ENCODE measurements around the gene FAU. TPM values are rescaled to one million over a fixed set of nuclear protein-coding genes. Genes with fewer than 3 reads are reported as not detected.
"Not testable (repeated sequence)": the region's sequence is repeated elsewhere in the genome, so short reads cannot be mapped to it uniquely, and the experiment has no call there.

The FAU gene
- total RNA-seq, 2 experiments from 2014 or later = 1,138 to 1,149 TPM

DNA sequence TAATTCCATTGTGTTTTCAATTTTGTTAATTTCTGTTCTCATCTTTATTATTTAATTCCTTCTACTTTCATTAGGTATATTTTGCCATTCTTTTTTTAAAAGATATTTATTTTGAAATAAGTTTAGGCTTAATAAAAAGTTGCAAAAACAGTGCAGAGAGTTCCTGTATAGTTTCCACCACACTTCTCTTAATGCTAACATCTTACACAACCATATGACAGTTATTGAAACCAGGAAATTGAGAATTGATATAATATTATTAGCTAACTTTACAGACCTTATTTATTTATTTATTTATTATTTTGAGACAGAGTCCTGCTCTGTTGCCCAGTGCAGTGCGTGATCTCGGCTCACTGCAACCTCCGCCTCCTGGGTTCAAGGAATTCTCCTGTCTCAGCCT is 34.3 kb upstream of the FAU start:
- CTCF ChIA-PET = no interaction called here
- peaks cover 6% of the 10 kb centered on the region for H3K27me3 Mint-ChIP-seq

DNA sequence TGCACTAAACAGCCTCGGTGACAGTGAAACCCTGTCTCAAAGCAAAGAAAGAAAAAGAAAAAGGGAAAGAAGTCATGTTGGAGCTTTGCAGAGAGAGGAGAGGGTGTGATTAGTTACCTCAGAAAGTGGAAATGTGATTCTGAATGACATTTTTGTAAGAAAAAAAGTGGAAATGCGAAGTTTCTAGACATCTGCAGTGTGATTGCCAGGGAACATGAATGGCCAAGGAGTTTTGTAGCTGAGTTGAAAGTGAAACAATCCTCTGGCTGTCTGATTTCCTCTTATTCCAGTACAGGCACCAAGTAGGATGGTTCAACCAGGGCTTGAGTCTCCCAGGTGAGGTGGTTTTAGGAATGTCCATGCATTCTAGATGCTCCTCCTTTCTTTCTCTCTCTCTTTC is 30.2 kb upstream of the FAU start:
- H3K27ac Mint-ChIP-seq = no peak overlapping the region
- POLR2A ChIA-PET = no interaction called here

More for the DNA sequence above, 34.3 kb upstream of the FAU start:
- no peak for DNase-seq
- Mint-ChIP-seq H3K36me3 (no peaks in the 10 kb centered on the region), H3K4me3 (no peak overlapping the region), H3K9me3 (no peaks in the 10 kb centered on the region), H3K27ac (no peak overlapping the region), H3K4me1 (ENCODE audit: low read depth) (no peaks in the 10 kb centered on the region)
- intact Hi-C loops (cut with micrococcal nuclease) = no loop called here
- POLR2A ChIA-PET = no interaction called here

DNA sequence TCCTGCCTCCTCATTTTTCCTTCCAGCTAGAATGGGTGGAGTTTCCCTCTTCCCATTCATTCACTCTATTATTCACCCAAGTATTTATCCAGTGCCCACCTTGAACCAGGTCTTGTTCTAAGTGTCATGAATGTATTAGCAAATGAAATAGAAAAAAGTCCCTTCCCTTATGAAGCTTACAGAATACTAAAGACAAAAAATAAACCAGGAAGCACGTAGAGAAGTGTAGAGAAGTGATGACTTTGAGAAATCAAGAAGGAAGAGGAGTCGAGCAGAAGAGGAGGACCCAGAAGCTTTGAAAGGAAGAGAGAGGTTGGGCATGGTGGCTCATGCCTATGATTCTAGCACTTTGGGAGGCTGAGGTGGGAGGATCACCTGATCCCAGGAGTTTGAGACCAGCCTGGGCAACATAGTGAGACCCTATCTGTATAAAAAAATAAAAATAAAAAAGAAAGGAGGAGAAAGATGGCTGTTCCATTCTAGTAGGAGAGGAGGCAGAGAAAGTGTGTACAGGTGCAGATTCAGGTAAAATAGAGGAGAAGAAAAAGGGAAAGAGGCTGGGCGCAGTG is 29.5 kb upstream of the FAU start:
- H3K9me3 Mint-ChIP-seq = peaks cover 3% of the 10 kb centered on the region
- H3K27ac Mint-ChIP-seq = no peak overlapping the region
- peaks cover 5% of the 10 kb centered on the region for H3K4me1 Mint-ChIP-seq (ENCODE audit: low read depth)
- H3K36me3 Mint-ChIP-seq = no peaks in the 10 kb centered on the region
- DNase-seq = no peak
- POLR2A ChIA-PET = no interaction called here
- H3K4me3 Mint-ChIP-seq = no peak overlapping the region
- no peaks in the 10 kb centered on the region for H3K27me3 Mint-ChIP-seq
- intact Hi-C loops (cut with micrococcal nuclease) = no loop called here
- CTCF ChIA-PET = no interaction called here

More for the DNA sequence above, 30.2 kb upstream of the FAU start:
- intact Hi-C loops (cut with micrococcal nuclease) = no loop called here
- no peak for DNase-seq
- no peak overlapping the region for H3K4me3 Mint-ChIP-seq
- peaks cover 3% of the 10 kb centered on the region for H3K9me3 Mint-ChIP-seq
- no peaks in the 10 kb centered on the region for H3K27me3 Mint-ChIP-seq
- peaks cover 5% of the 10 kb centered on the region for H3K4me1 Mint-ChIP-seq (ENCODE audit: low read depth)
- H3K36me3 Mint-ChIP-seq = no peaks in the 10 kb centered on the region
- CTCF ChIA-PET = interaction anchor here (1.0 kb wide), 1 partner anchor 98 kb away, joined by 3 read pairs; no protein-coding TSS in a partner anchor

DNA sequence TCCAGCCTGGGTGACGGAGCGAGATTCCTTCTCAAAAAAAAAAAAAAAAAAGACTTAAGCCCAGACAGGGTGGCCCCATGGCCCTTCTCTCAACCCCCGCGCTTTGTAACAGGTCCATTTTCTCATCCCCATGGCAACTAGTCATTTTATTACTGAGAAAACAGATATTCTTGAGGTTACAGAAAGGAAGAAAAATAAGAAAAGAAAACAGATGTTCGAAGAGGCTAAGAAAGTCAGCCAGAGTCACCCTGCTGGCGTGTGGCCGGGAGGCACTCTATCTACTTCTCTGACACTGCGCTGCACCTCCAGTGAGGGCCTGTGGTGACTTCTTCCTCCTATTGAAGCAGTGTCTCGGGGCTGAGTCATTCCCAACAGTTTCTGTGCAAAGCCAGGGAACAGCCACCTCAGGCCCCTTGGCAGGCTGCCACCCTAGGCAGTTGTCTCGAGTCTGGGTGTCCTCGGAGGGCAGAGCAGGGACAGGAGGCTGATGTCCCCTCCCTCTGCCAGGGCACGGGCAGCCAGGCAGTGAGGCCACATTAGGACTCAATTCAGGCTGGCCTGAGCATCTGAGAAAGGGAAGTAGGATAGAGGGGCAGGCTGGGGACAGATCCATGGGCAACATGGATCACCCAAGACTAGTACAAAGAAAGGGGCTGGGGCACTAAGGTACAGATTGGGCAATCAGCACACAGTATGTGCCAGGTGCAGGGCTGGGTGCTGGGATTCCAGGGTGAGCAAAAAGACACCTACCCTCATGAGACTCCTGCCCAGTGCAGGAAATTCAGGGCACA is 28.8 kb upstream of the FAU start:
- CTCF ChIA-PET = no interaction called here
- no peak overlapping the region for H3K4me3 Mint-ChIP-seq
- H3K4me1 Mint-ChIP-seq (ENCODE audit: low read depth) = peaks cover 5% of the 10 kb centered on the region
- intact Hi-C loops (cut with micrococcal nuclease) = no loop called here
- peaks cover 3% of the 10 kb centered on the region for H3K9me3 Mint-ChIP-seq
- POLR2A ChIA-PET = no interaction called here
- H3K27ac Mint-ChIP-seq = no peak overlapping the region
- DNase-seq = peak; percentile 62
- H3K36me3 Mint-ChIP-seq = no peaks in the 10 kb centered on the region
- H3K27me3 Mint-ChIP-seq = no peaks in the 10 kb centered on the region

DNA sequence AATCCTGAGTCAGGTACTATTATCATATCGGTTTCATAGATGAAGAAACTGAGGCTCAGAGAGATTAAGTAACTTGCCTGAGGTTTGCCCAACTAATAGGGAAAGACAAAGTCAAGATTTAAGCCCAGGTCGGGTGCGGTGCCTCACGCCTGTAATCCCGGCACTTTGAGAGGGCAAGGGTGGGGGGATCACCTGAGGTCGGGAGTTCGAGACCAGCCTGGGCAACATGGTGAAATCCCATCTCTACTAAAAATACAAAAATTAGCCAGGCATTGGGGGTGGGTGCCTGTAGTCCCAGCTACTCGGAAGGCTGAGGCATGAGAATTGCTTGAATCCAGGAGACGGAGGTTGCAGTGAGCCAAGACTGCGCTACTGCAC is 28.2 kb upstream of the FAU start:
- POLR2A ChIA-PET; H3K4me3 Mint-ChIP-seq; H3K4me1 Mint-ChIP-seq (ENCODE audit: low read depth); H3K27ac Mint-ChIP-seq; H3K36me3 Mint-ChIP-seq; H3K9me3 Mint-ChIP-seq; DNase-seq; CTCF ChIA-PET; H3K27me3 Mint-ChIP-seq; intact Hi-C loops (cut with micrococcal nuclease): not testable (repeated sequence)

DNA sequence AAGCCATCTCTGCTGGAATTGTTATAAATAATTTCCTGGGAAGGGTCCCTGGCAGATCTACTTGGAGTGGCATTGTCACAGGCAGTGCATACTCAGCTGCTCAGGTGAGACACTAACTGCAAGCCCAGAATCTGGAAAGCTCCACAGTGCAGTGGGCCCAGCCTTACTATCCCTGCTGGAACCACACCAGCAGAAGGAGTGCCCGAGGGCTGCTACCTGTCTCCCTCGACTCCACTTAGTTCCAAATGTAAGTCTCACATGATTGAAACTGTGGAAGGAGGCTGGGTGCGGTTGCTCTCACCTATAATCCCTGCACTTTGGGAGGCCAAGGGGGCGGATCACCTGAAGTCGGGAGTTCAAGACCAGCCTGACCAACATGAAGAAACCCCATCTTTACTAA is 26.7 kb upstream of the FAU start:
- H3K27ac Mint-ChIP-seq = no peak overlapping the region
- CTCF ChIA-PET = no interaction called here
- POLR2A ChIA-PET = no interaction called here
- intact Hi-C loops (cut with micrococcal nuclease) = no loop called here
- no peaks in the 10 kb centered on the region for H3K36me3 Mint-ChIP-seq
- no peak for DNase-seq
- H3K4me1 Mint-ChIP-seq (ENCODE audit: low read depth) = peaks cover 5% of the 10 kb centered on the region
- no peak overlapping the region for H3K4me3 Mint-ChIP-seq
- H3K9me3 Mint-ChIP-seq = peaks cover 3% of the 10 kb centered on the region
- peaks cover 2% of the 10 kb centered on the region for H3K27me3 Mint-ChIP-seq

DNA sequence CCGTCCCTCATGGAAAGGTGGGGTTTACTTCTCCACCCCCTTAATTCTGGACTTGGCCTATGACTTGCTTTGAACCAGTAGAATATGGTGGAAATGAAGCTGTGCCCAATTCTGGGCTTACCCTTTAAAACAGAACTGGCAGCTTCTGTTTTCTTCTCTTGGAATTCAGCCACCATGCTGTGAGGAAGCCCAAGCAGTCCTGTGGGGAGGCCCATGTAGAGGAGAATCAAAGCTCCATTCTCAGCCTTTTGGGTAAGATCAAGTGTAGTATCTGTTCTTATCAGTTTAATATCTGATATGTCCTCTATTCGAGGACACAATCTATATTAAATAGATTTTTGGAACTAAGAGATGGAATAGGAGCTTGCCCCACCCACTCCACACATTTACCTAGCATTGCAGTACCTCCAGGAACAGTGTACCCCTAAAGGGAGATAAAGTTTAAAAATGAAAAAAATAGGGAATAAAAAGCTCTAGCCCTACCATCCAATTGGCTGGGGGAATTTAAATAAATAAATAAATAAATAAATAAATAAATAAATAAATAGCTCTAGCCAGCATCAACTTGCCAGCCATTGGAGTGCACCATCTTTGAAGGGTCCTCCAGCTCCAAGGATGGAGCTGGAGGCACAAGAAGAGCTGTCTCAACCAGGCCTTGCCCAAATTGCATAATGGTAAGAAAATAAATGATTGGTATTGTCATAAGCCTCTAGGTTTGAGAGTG is 25.6 kb upstream of the FAU start:
- intact Hi-C loops (cut with micrococcal nuclease) = no loop called here
- peaks cover 2% of the 10 kb centered on the region for H3K27me3 Mint-ChIP-seq
- peaks cover 3% of the 10 kb centered on the region for H3K9me3 Mint-ChIP-seq
- no peak overlapping the region for H3K27ac Mint-ChIP-seq
- H3K4me1 Mint-ChIP-seq (ENCODE audit: low read depth) = peaks cover 5% of the 10 kb centered on the region
- ChIA-PET POLR2A (no interaction called here), CTCF (interaction anchor here (1.1 kb wide), 1 partner anchor 30 kb away, joined by 3 read pairs; the partner anchor contains the start of gene ZNHIT2)
- no peak overlapping the region for H3K4me3 Mint-ChIP-seq
- H3K36me3 Mint-ChIP-seq = no peaks in the 10 kb centered on the region
- no peak for DNase-seq

DNA sequence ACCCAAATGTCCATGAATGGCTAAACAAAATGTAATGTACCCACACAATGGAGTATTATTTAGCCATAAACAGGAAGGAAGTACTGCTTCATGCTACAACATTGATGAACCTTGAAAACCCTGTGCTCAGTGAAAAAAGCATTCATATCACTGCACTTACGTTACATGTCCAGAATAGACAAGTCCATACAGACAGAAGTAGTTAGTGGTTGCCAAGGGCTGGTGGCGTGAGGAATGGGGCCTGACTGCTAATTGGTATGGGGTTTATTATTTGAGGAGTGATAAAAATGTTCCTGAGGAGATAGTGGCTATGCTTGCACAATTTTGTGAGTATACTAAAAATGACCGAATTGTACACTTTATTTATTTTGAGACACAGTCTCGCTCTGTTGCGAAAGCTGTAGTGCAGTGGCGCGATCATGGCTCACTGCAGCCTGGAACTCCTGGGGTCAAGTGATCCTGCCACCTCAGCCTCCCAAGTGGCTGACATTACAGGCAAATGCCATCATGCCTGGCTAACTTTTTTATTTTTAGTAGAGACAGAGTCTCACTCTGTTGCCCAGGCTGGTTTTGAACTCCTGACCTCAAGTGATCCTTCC is 20.1 kb upstream of the FAU start:
- intact Hi-C loops (cut with micrococcal nuclease) = no loop called here
- Mint-ChIP-seq H3K36me3 (no peaks in the 10 kb centered on the region), H3K4me1 (ENCODE audit: low read depth) (no peaks in the 10 kb centered on the region), H3K9me3 (no peaks in the 10 kb centered on the region), H3K27me3 (peaks cover 2% of the 10 kb centered on the region), H3K4me3 (no peak overlapping the region), H3K27ac (no peak overlapping the region)
- CTCF ChIA-PET = no interaction called here
- no peak for DNase-seq
- POLR2A ChIA-PET = no interaction called here

DNA sequence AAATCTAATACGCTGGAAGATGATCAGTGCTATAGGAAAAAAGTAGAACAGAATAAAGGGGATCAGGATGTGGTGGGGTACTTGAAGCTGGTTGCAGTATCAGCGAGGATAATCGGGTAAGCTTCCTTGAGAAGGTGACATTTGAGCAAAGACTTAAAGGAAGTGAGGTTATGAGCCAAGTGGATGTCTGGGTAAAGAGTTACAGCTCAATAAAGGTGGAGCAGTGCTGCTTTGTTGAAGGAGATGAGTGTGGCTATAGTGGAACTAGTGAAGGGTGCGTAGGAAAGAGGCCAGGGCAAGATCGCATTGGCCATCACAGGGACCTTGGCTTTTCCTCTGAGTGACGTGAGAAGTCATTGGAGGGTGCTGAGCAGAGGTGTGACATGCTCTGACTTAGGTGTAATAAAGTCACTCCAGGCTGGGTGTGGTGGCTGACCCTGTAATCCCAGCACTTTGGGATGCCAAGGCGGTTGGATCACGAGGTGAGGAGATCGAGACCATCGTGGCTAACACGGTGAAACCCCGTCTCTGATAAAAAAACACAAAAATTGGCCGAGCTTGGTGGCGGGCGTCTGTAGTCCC is 14.7 kb upstream of the FAU start:
- POLR2A ChIA-PET = interaction anchor here (0.6 to 2.8 kb wide), 4 partner anchors 7 to 126 kb away, joined by 3 to 16 read pairs (median 9); partner anchors contain the start of genes CAPN1, FAU, MRPL49 and POLA2
- H3K36me3 Mint-ChIP-seq = peaks cover 4% of the 10 kb centered on the region

DNA sequence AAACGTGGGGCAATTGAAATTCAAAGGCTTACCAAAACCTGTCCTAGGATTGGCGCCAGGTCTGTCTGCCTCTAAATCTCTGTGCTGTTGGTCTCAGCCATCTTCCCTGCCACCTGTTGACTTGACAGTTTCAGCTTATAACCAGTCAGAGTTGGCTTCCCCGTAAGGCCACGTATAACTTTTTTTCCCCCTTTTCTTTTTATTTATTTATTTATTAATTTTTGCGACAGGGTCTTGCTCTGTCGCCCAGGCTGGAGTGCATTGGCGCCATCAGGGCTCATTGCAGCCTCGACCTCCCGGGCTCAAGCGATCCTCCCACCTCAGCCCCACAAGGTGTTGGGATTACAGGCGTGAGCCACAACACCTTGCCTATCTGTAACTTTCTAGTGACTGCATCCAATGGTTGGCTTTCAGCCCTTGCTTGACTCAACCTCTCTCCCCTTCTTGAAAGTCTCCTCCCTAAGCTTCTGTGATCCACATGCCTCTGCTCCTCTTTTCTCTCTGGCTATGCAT is 13.8 kb upstream of the FAU start:
- intact Hi-C loops (cut with micrococcal nuclease) = loop anchor here (1.0 to 10.0 kb wide), 3 partner anchors 19 to 129 kb away; partner anchors contain the start of genes CAPN1, POLA2 and ZNHIT2
- Mint-ChIP-seq H3K27me3 (no peaks in the 10 kb centered on the region), H3K4me3 (peak overlapping the region; percentile 99), H3K27ac (peak overlapping the region; percentile 99), H3K36me3 (peaks cover 9% of the 10 kb centered on the region), H3K4me1 (ENCODE audit: low read depth) (peaks cover 31% of the 10 kb centered on the region), H3K9me3 (no peaks in the 10 kb centered on the region)
- no peak for DNase-seq
- ChIA-PET CTCF (interaction anchor here (0.7 to 4.1 kb wide), 10 partner anchors 14 to 292 kb away, joined by 3 to 24 read pairs (median 4); partner anchors contain the start of genes CAPN1, CDC42BPG, CDC42EP2 and FAU), POLR2A (interaction anchor here (1.0 to 2.9 kb wide), 16 partner anchors 9 to 336 kb away, joined by 3 to 32 read pairs (median 5); partner anchors contain the start of genes CAPN1, FAU, MRPL49 and POLA2)

More for the DNA sequence above, 14.7 kb upstream of the FAU start:
- peak overlapping the region; percentile 99 for H3K27ac Mint-ChIP-seq
- peak overlapping the region; percentile 54 for H3K4me3 Mint-ChIP-seq
- intact Hi-C loops (cut with micrococcal nuclease) = loop anchor here (10.0 kb wide), 1 partner anchor 128 kb away; the partner anchor contains the start of gene POLA2
- no peak for DNase-seq
- CTCF ChIA-PET = interaction anchor here (1.1 to 4.1 kb wide), 5 partner anchors 15 to 45 kb away, joined by 3 to 24 read pairs (median 7); partner anchors contain the start of genes CAPN1, FAU, MRPL49 and TM7SF2
- peaks cover 28% of the 10 kb centered on the region for H3K4me1 Mint-ChIP-seq (ENCODE audit: low read depth)
- H3K27me3 Mint-ChIP-seq = no peaks in the 10 kb centered on the region
- no peaks in the 10 kb centered on the region for H3K9me3 Mint-ChIP-seq

DNA sequence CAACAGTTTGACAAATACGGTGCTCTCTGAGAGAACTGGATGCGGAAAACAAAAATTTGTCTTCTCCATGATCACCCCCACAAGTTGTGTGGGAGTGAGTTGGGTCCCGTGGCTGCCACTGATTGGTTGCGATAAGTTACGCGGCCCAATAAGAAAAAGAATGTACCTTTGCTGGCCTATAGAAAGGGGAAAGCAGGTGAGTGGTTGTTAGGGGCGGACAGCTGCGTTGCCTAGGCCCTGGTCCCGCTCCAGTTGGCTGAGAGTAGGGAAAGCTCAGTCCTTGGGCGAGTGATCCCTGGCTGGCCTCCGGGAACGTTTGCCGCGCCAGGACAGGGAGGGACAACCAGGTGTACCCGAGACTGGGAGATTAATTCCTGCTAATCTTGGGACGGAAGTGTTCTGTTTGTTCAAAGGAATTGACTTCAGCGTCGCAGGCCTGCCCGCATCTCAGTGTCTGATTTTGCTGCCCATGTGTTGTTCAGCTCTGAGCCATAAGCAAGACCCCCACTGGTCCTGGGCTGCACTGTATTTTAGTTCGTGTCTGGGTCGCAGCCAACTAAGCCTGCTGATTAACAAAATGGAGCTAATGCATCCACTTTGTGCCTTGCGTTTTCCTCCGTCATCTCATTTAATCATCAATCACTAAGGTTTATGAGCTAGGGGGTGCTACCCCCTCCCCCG is 13.2 kb upstream of the FAU start:
- CTCF ChIA-PET = interaction anchor here (0.7 to 4.1 kb wide), 11 partner anchors 13 to 291 kb away, joined by 3 to 24 read pairs (median 5); partner anchors contain the start of genes CAPN1, CDC42BPG, CDC42EP2 and FAU
- Mint-ChIP-seq H3K4me3 (peak overlapping the region; percentile 99), H3K27ac (peak overlapping the region; percentile 99), H3K4me1 (ENCODE audit: low read depth) (peaks cover 31% of the 10 kb centered on the region), H3K36me3 (peaks cover 9% of the 10 kb centered on the region), H3K9me3 (no peaks in the 10 kb centered on the region), H3K27me3 (no peaks in the 10 kb centered on the region)
- DNase-seq = peak; percentile 91
- intact Hi-C loops (cut with micrococcal nuclease) = loop anchor here (1.0 to 10.0 kb wide), 5 partner anchors 13 to 130 kb away; partner anchors contain the start of genes CAPN1, CDCA5, FAU and MRPL49
- POLR2A ChIA-PET = interaction anchor here (1.0 to 2.9 kb wide), 16 partner anchors 8 to 337 kb away, joined by 3 to 32 read pairs (median 5); partner anchors contain the start of genes CAPN1, FAU, MRPL49 and POLA2

Data from activated CD4-positive, alpha-beta memory T cell treated with anti-CD3 and anti-CD28 coated beads for 36 hours (primary cell).